WTC11 (cell line): Measurements from ENCODE around the gene LYRM2. TPM values are rescaled to one million over a fixed set of nuclear protein-coding genes. Genes with fewer than 3 reads are reported as not detected.

Experiments used
- ATAC-seq: fragments of 200-7000 bp; cut with Tn5 transposase; 2 replicates; pipeline ENCODE4 v1.10.0; 2021; ENCODE audit warnings: mild to moderate bottlenecking, moderate library complexity
- CTCF ChIA-PET: fragments of 300-600 bp; sonication (Branson Sonifier 250); formaldehyde crosslinking; loops from one replicate; lab custom pipeline; 2021; ENCODE audit warnings: antibody characterized with exemption; lab: Charles Lee
- POLR2A ChIA-PET: fragments of 350-600 bp; sonication (Branson Sonifier 250); formaldehyde crosslinking; loops from one replicate; lab custom pipeline; 2021; ENCODE audit warnings: antibody characterized with exemption; lab: Charles Lee
- DNase-seq: peaks from one replicate; pipeline ENCODE4 v3.0.0; 2021; ENCODE audit warnings: low spot score
- H3K27ac Mint-ChIP-seq: 2 replicates; pipeline ENCODE4 v1.8.0; 2021; ENCODE audit warnings: mixed read lengths
- H3K27me3 Mint-ChIP-seq: 2 replicates; pipeline ENCODE4 v1.8.0; 2021; ENCODE audit warnings: low read depth, mild to moderate bottlenecking, moderate library complexity, mixed read lengths
- H3K36me3 Mint-ChIP-seq: 2 replicates; pipeline ENCODE4 v1.8.0; 2021; ENCODE audit warnings: mixed read lengths
- H3K4me1 Mint-ChIP-seq: 2 replicates; pipeline ENCODE4 v1.8.0; 2022; ENCODE audit warnings: mixed read lengths
- H3K4me3 Mint-ChIP-seq: 2 replicates; pipeline ENCODE4 v1.8.0; 2021; ENCODE audit warnings: mild to moderate bottlenecking, moderate library complexity, mixed read lengths
- H3K9me3 Mint-ChIP-seq: 2 replicates; pipeline ENCODE4 v1.8.0; 2021; ENCODE audit warnings: mixed read lengths
- ARID4B ChIP-seq: sonication (generic); formaldehyde crosslinking; IDR thresholded peaks from 2 replicates; pipeline ENCODE4 v1.8.0; 2023; ENCODE audit warnings: missing genetic modification reagents, mild to moderate bottlenecking, borderline replicate concordance
- ATF6 ChIP-seq: sonication (generic); formaldehyde crosslinking; IDR thresholded peaks from 2 replicates; pipeline ENCODE4 v1.8.1; 2023; ENCODE audit warnings: mild to moderate bottlenecking, missing genetic modification reagents
- ELF4 ChIP-seq: sonication (generic); formaldehyde crosslinking; IDR thresholded peaks from 2 replicates; pipeline ENCODE4 v1.8.1; 2022; ENCODE audit warnings: low read depth, mild to moderate bottlenecking, moderate library complexity, missing genetic modification reagents
- ESRRA ChIP-seq: sonication (generic); formaldehyde crosslinking; IDR thresholded peaks from 2 replicates; pipeline ENCODE4 v1.8.1; 2022; ENCODE audit warnings: mild to moderate bottlenecking, missing genetic modification reagents, borderline replicate concordance
- ETV6 ChIP-seq: sonication (generic); formaldehyde crosslinking; IDR thresholded peaks from 2 replicates; pipeline ENCODE4 v1.8.1; 2022; ENCODE audit warnings: mild to moderate bottlenecking, missing genetic modification reagents
- FOXK1 ChIP-seq: sonication (generic); formaldehyde crosslinking; IDR thresholded peaks from 2 replicates; pipeline ENCODE4 v1.8.0; 2022; ENCODE audit warnings: mild to moderate bottlenecking, moderate library complexity, missing genetic modification reagents
- GABPB1 ChIP-seq: sonication (generic); formaldehyde crosslinking; IDR thresholded peaks from 2 replicates; pipeline ENCODE4 v1.8.1; 2023; ENCODE audit warnings: mild to moderate bottlenecking, missing genetic modification reagents
- IRF2 ChIP-seq: sonication (generic); formaldehyde crosslinking; IDR thresholded peaks from 2 replicates; pipeline ENCODE4 v1.8.0; 2022; ENCODE audit warnings: low read depth, missing genetic modification reagents, borderline replicate concordance
- JUN ChIP-seq: sonication (generic); formaldehyde crosslinking; IDR thresholded peaks from 2 replicates; pipeline ENCODE4 v1.8.0; 2023; ENCODE audit warnings: mild to moderate bottlenecking, missing genetic modification reagents
- NFYB ChIP-seq: sonication (generic); formaldehyde crosslinking; conservative IDR thresholded peaks from 2 replicates; pipeline ENCODE4 v1.8.0; 2022; ENCODE audit warnings: low read depth, missing genetic modification reagents
- NR1H2 ChIP-seq: sonication (generic); formaldehyde crosslinking; IDR thresholded peaks from 2 replicates; pipeline ENCODE4 v1.9.0; 2021; ENCODE audit warnings: mild to moderate bottlenecking, moderate library complexity, missing genetic modification reagents
- OVOL2 ChIP-seq: fragments of 250-450 bp; sonication (Bioruptor Pico); IDR thresholded peaks from 2 replicates; pipeline ENCODE4 v1.9.0; 2021; ENCODE audit warnings: mild to moderate bottlenecking, borderline replicate concordance
- RORB ChIP-seq: fragments of 250-450 bp; sonication (Bioruptor Pico); IDR thresholded peaks from 2 replicates; pipeline ENCODE4 v1.9.0; 2021; ENCODE audit warnings: mild to moderate bottlenecking
- STAT6 ChIP-seq: sonication (generic); formaldehyde crosslinking; conservative IDR thresholded peaks from 2 replicates; pipeline ENCODE4 v1.8.1; 2023; ENCODE audit warnings: mild to moderate bottlenecking, low read depth, missing genetic modification reagents, moderate library complexity
- TCF7 ChIP-seq: sonication (generic); formaldehyde crosslinking; IDR thresholded peaks from 2 replicates; pipeline ENCODE4 v1.8.0; 2022; ENCODE audit warnings: mild to moderate bottlenecking, low read depth, missing genetic modification reagents, moderate library complexity
- ZNF138 ChIP-seq: sonication (generic); formaldehyde crosslinking; conservative IDR thresholded peaks from 2 replicates; pipeline ENCODE4 v1.8.1; 2022; ENCODE audit warnings: mild to moderate bottlenecking, moderate library complexity, missing genetic modification reagents
- ZNF281 ChIP-seq: sonication (generic); formaldehyde crosslinking; IDR thresholded peaks from 2 replicates; pipeline ENCODE4 v1.8.0; 2023; ENCODE audit warnings: mild to moderate bottlenecking, missing genetic modification reagents
- ZNF416 ChIP-seq: fragments of 250-450 bp; sonication (Bioruptor Pico); IDR thresholded peaks from 2 replicates; pipeline ENCODE4 v1.9.0; 2021; ENCODE audit warnings: mild to moderate bottlenecking, inconsistent platforms
- ZNF532 ChIP-seq: fragments of 250-450 bp; sonication (Bioruptor Pico); IDR thresholded peaks from 2 replicates; pipeline ENCODE4 v1.9.0; 2021; ENCODE audit warnings: mild to moderate bottlenecking, borderline replicate concordance
- ZNF671 ChIP-seq: fragments of 250-450 bp; sonication (Bioruptor Pico); IDR thresholded peaks from 2 replicates; pipeline ENCODE4 v1.8.0; 2021; ENCODE audit warnings: mild to moderate bottlenecking
- total RNA-seq: library from RNA; stranded (reverse); gene quantifications from 3 replicates; pipeline ENCODE4 v1.2.3, GENCODE V29; 2021

The LYRM2 gene
- total RNA-seq, 1 experiment from 2014 or later, result 22.2 TPM

- Mint-ChIP-seq H3K27me3 (no peaks in the 10 kb centered on the region), H3K4me1 (no peaks in the 10 kb centered on the region), H3K4me3 (no peak overlapping the region), H3K36me3 (no peaks in the 10 kb centered on the region), H3K9me3 (no peaks in the 10 kb centered on the region), H3K27ac (no peak overlapping the region)
- DNase-seq, result no peak
- ATAC-seq, result no peak
- POLR2A ChIA-PET, result no interaction called here
- TF ChIP-seq STAT6 (no peak), GABPB1 (CRISPR knock-in tag) (no peak), ELF4 (no peak), ZNF281 (CRISPR knock-in tag) (no peak), NFYB (CRISPR knock-in tag) (no peak), IRF2 (CRISPR knock-in tag) (no peak), ZNF416 (no peak), ZNF671 (no peak)
- CTCF ChIA-PET, result interaction anchor here (2.0 kb wide), 1 partner anchor 247 kb away, joined by 5 read pairs; no protein-coding TSS in a partner anchor
These were observed 19.0 kb downstream of the LYRM2 start for GRCh38 chr6:89619567-89619966.

- ATAC-seq, result no peak
- TF ChIP-seq GABPB1 (CRISPR knock-in tag), result no peak
- TF ChIP-seq RORB, result no peak
- TF ChIP-seq ZNF532 (CRISPR knock-in tag), result no peak
- TF ChIP-seq ARID4B (CRISPR knock-in tag), result no peak
- TF ChIP-seq ETV6 (CRISPR knock-in tag), result no peak
- no peak for TF ChIP-seq ZNF138 (CRISPR knock-in tag)
- TF ChIP-seq ATF6 (CRISPR knock-in tag), result no peak
- TF ChIP-seq TCF7 (CRISPR knock-in tag), result no peak
- no peak for TF ChIP-seq OVOL2 (CRISPR knock-in tag)
- TF ChIP-seq NR1H2, result no peak
- TF ChIP-seq ESRRA, result no peak
- no peak for TF ChIP-seq JUN (CRISPR knock-in tag)
- no peak for TF ChIP-seq FOXK1 (CRISPR knock-in tag)
These were observed 20.5 kb downstream of the LYRM2 start for GRCh38 chr6:89618026-89618425.

More at GRCh38 chr6:89618026-89618425, 20.5 kb downstream of the LYRM2 start:
- H3K4me3 Mint-ChIP-seq, result no peak overlapping the region
- CTCF ChIA-PET, result interaction anchor here (0.5 to 1.9 kb wide), 2 partner anchors 146 to 246 kb away, joined by 5 to 7 read pairs; no protein-coding TSS in a partner anchor
- no peak overlapping the region for H3K27ac Mint-ChIP-seq
- POLR2A ChIA-PET, result no interaction called here
- H3K36me3 Mint-ChIP-seq, result no peaks in the 10 kb centered on the region
- H3K27me3 Mint-ChIP-seq, result no peaks in the 10 kb centered on the region
- H3K4me1 Mint-ChIP-seq, result no peaks in the 10 kb centered on the region
- H3K9me3 Mint-ChIP-seq, result no peaks in the 10 kb centered on the region
- no peak for DNase-seq
